Motor neuron (in vitro differentiated cells): Measurements from ENCODE around the gene WDHD1. TPM values are rescaled to one million over a fixed set of nuclear protein-coding genes. Genes with fewer than 3 reads are reported as not detected.
A peak's percentile ranks its signal among the peaks of the same experiment; 100 is the strongest.
"Not testable (repeated sequence)": the region's sequence is repeated elsewhere in the genome, so short reads cannot be mapped to it uniquely, and the experiment has no call there.

Experiments
- ATAC-seq, 8 experiments: fragments of 200-7000 bp; cut with Tn5 transposase; replicated peaks in 6 of 8; 2 replicates each; pipeline ENCODE4 v1.8.0; 2021; ENCODE audit warnings: mild to moderate bottlenecking in 8 of 8, moderate library complexity in 8 of 8
- H3K27ac ChIP-seq, 2 donors: fragments of 250-450 bp; sonication (Bioruptor Pico); 2 replicates each; pipeline ENCODE4 v1.9.0; 2021; ENCODE audit warnings: antibody characterized with exemption in 2 of 2, mild to moderate bottlenecking in 2 of 2, moderate library complexity in 1 of 2
- H3K4me1 ChIP-seq, 2 donors: fragments of 250-450 bp; sonication (Bioruptor Pico); replicated peaks in 1 of 2; 2 replicates each; pipeline ENCODE4 v1.6.1; 2021; ENCODE audit warnings: antibody characterized with exemption in 2 of 2, mild to moderate bottlenecking in 2 of 2, moderate library complexity in 1 of 2
- H3K4me3 ChIP-seq, 5 donors: fragments of 250-450 bp; sonication (Bioruptor Pico); 2 replicates each; pipeline ENCODE4 v1.9.0; 2021; ENCODE audit warnings: antibody characterized with exemption in 5 of 5, mild to moderate bottlenecking in 5 of 5, moderate library complexity in 4 of 5
- WGBS, 10 experiments: fragments of 450-650 bp; shearing (Covaris generic); methylation state at CpG; one replicate each; pipeline ENCODE4 v1.0.0; 2022; 5-methylcytosine and 5-hydroxymethylcytosine counted together
- in situ Hi-C, 9 experiments: fragments of 400-800 bp; cut with MboI; loops; one replicate each; pipeline ENCODE4 v1.15.0; 2021; ENCODE audit warnings: low sequenced_read_pairs in 9 of 9, low pct_unique_long_range_greater_than_20kb in 2 of 9; ENCODE audit not compliant: unreplicated experiment in 9 of 9
- total RNA-seq, 8 experiments: library from RNA; unstranded; fragments of 300-600 nt; gene quantifications; 2 replicates each; pipeline versions ENCODE4 v1.2.3 to v1.2.4, GENCODE V29; 2022

The WDHD1 gene
- total RNA-seq, 8 experiments from 2014 or later = 2.0 to 22.1 (median 8.6) TPM

DNA sequence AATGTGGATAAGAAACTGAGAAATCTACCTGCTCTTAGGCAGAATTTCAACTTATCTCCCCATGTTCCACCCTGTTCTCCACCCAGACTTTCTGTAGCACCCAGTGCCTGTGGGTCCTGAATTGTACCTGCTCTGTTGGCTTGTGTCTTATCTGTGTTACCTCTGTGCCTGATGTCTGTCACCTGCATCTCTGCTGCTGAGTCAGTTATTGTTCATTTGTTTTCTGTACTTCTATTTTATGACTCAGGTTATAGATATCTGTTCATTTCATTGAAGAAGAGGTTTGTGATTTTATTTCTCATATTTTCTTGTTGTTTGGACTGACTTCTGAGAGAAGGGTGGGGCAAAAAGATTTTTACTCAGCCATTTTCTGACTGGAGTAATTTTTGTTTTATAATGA, 11.8 kb upstream of the WDHD1 start:
- Histone ChIP-seq H3K27ac (no peak overlapping the region), H3K4me1 (no peaks in the 10 kb centered on the region), H3K4me3 (no peak overlapping the region)
- in situ Hi-C loops = no loop called here
- ATAC-seq = no peak

- H3K4me1 ChIP-seq, H3K27ac ChIP-seq, in situ Hi-C loops, H3K4me3 ChIP-seq, ATAC-seq: not testable (repeated sequence)
These were observed 11.1 kb upstream of the WDHD1 start for GRCh38 chr14:55037995-55038394.

GRCh38 chr14:55031190-55031589, 4.3 kb upstream of the WDHD1 start:
- WGBS, 10 experiments = 8 to 70% (median 38%) methylated on average over 2 of the region's 2 CpGs; no CpG with 5 or more reads in 1 of the 10 experiments
- no peak overlapping the region for H3K27ac ChIP-seq
- H3K4me3 ChIP-seq = no peak overlapping the region
- H3K4me1 ChIP-seq = peaks cover 10 to 21% of the 10 kb centered on the region in 2 donors
- in situ Hi-C loops = no loop called here
- no peak for ATAC-seq

GRCh38 chr14:55028476-55028875, 1.6 kb upstream of the WDHD1 start:
- peaks cover 22 to 36% of the 10 kb centered on the region in 2 donors for H3K4me1 ChIP-seq
- no peak overlapping the region for H3K27ac ChIP-seq
- no peak for ATAC-seq
- in situ Hi-C loops = no loop called here
- 0 to 43% (median 25%) methylated on average over 1 to 4 of the region's 4 CpGs; no CpG with 5 or more reads in 2 of the 10 experiments for WGBS, 10 experiments
- H3K4me3 ChIP-seq = peak overlapping the region; percentile 63 to 88 (median 75)

DNA sequence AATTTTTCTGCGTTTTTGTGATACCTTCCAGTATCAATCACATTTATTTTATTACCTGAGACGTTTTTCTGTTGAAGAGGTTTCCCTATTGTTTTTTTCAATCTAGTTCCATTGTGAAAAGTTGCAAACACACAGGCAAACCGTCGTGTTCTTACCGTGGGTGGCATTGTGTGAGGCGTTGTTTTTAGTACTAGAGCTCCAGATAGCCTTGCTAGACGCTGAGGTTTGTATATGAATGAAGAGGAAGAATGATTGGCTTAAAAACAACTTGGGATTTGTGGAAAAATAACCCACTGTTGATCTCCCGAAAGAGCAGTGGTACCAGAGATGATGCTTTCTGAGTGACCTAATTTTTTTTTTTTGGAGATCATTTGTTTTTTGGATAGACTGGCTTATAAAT, 1.2 kb upstream of the WDHD1 start:
- no peak overlapping the region for H3K27ac ChIP-seq
- no peak for ATAC-seq
- peak overlapping the region; percentile 63 to 88 (median 75) for H3K4me3 ChIP-seq
- 0 to 4% (median 0%) methylated on average over 1 to 8 of the region's 8 CpGs for WGBS, 10 experiments
- in situ Hi-C loops = no loop called here
- peaks cover 22 to 36% of the 10 kb centered on the region in 2 donors for H3K4me1 ChIP-seq

GRCh38 chr14:55026441-55026792, 482 bp downstream of the WDHD1 start:
- ATAC-seq = no peak
- H3K27ac ChIP-seq = peak overlapping the region in 1 of 2 donors; percentile 30
- peaks cover 19 to 35% of the 10 kb centered on the region in 2 donors for H3K4me1 ChIP-seq
- WGBS, 10 experiments = 0 to 4% (median 1%) methylated on average over 2 to 9 of the region's 9 CpGs
- in situ Hi-C loops = no loop called here
- peak overlapping the region; percentile 63 to 88 (median 75) for H3K4me3 ChIP-seq

GRCh38 chr14:55025948-55026347, 951 bp downstream of the WDHD1 start:
- WGBS, 10 experiments = 0 to 43% (median 9%) methylated on average over 6 to 7 of the region's 7 CpGs
- in situ Hi-C loops = no loop called here
- Histone ChIP-seq H3K27ac (no peak overlapping the region), H3K4me1 (peaks cover 17 to 30% of the 10 kb centered on the region in 2 donors), H3K4me3 (peak overlapping the region; percentile 63 to 88 (median 75))
- no peak for ATAC-seq

- 60 to 100% (median 86%) methylated on average over 1 to 2 of the region's 5 CpGs; no CpG with 5 or more reads in 3 of the 10 experiments for WGBS, 10 experiments
These were observed 2.5 kb downstream of the WDHD1 start for GRCh38 chr14:55024365-55024764.

DNA sequence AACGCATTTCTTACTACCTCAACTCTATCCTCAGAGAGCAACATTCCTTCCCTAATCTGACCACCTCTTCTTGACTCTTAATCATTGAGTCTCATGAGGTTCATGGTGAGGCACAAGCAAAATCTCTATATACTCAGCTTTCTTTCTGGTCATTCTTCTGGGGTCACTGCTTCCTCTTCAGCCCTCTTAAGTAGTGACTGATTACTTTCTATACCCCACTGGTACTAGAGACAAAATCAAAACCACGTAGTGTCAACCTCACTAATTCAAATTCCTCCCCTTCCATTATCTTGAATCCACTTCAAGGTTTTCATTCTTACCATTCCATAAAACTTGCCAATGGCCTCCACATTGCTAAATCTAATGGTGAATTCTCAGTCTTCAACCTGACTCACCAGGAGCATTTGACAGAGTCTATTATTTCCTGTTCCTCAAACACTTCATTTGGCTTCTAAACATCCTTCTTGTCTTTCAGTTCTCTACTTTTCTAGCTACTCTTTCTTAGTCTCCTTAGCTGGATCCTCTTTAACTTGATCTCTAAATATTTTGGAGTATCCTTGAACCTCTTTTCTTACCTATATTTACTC, 6.8 kb downstream of the WDHD1 start:
- Histone ChIP-seq H3K27ac (no peak overlapping the region), H3K4me1 (peaks cover 4 to 5% of the 10 kb centered on the region in 2 donors), H3K4me3 (no peak overlapping the region)
- WGBS, 10 experiments = 78 to 100% (median 95%) methylated on average over 1 to 2 of the region's 2 CpGs; no CpG with 5 or more reads in 1 of the 10 experiments
- in situ Hi-C loops = no loop called here
- ATAC-seq = no peak

More at GRCh38 chr14:55024365-55024764, 2.5 kb downstream of the WDHD1 start:
- H3K27ac ChIP-seq, in situ Hi-C loops, ATAC-seq: not testable (repeated sequence)
- Histone ChIP-seq H3K4me1 (peaks cover 14 to 24% of the 10 kb centered on the region in 2 donors), H3K4me3 (peak overlapping the region in 1 of 5 donors; percentile 9)

GRCh38 chr14:55015006-55015405, 11.9 kb downstream of the WDHD1 start:
- H3K27ac ChIP-seq = no peak overlapping the region
- in situ Hi-C loops = no loop called here
- H3K4me1 ChIP-seq = no peaks in the 10 kb centered on the region
- H3K4me3 ChIP-seq = no peak overlapping the region
- no peak for ATAC-seq
- WGBS, 10 experiments = 67 to 100% (median 94%) methylated on average over 1 to 2 of the region's 2 CpGs; no CpG with 5 or more reads in 6 of the 10 experiments

DNA sequence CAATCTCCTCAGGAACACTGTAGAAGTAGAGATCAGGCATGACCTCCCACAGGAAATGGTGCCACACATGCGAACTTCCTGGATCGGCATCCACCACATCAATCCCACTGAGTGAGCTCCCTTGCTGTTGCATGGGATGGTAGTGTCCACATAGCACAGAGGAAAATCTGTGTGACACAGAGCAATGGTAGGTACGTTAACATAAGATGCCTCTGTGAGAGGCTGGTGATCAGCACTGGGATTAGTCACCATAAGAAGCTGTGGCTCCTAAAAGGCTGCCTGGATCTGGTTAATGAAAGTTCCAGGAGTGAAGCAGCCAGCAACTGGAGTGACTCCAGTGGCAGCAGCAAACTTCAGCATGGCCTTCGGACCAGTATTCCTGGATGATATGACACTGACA, 21.8 kb downstream of the WDHD1 start:
- H3K27ac ChIP-seq = no peak overlapping the region
- H3K4me3 ChIP-seq = no peak overlapping the region
- no peak for ATAC-seq
- H3K4me1 ChIP-seq = no peaks in the 10 kb centered on the region
- in situ Hi-C loops = no loop called here
- 76 to 100% (median 92%) methylated on average over 1 to 3 of the region's 4 CpGs; no CpG with 5 or more reads in 4 of the 10 experiments for WGBS, 10 experiments

GRCh38 chr14:55000381-55000780, 26.5 kb downstream of the WDHD1 start:
- H3K4me1 ChIP-seq = no peaks in the 10 kb centered on the region
- in situ Hi-C loops = no loop called here
- H3K4me3 ChIP-seq = no peak overlapping the region
- no peak for ATAC-seq
- no peak overlapping the region for H3K27ac ChIP-seq
- WGBS, 10 experiments = 53 to 100% (median 92%) methylated on average over 2 to 3 of the region's 3 CpGs; no CpG with 5 or more reads in 3 of the 10 experiments

DNA sequence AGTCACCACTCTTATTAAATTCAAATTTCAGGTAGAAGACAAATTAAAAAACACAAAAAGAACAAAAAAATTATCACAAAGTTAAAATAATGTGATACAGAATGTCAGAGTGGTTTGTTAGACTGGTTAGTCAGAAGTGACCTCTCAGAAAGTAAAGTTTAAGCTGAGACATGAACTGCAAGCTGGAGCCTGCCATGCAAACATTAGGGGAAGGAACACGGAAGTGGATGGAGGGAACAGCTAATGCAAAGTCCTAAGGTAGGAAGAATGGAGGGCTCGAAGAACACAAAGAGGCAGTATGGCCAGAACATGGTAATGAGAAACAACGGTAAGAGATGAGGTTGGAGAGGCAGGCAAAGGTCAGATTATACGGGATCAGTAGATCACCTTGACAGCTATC, 41.7 kb downstream of the WDHD1 start:
- Histone ChIP-seq H3K4me1 (no peaks in the 10 kb centered on the region), H3K27ac (no peak overlapping the region), H3K4me3 (no peak overlapping the region)
- WGBS, 10 experiments = 90 to 100% (median 97%) methylated on average over 2 to 4 of the region's 4 CpGs
- no peak for ATAC-seq
- in situ Hi-C loops = no loop called here

DNA sequence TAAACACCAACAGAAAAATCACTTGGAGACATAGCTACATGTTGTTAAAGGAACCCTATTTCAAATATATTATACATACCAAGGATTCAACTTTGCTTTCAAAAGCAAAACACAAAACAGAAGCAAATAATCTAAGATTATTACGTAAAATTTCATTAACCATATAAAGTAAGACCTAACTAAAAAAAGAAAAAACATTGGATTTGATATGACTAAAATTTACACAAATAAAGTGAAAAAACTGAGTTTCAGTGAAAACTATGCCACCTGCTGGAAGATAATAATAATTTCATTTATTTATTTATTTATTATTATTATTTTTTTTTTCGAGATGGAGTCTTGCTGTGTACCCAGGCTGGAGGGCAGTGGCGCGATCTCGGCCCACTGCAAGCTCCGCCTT, 45.2 kb downstream of the WDHD1 start:
- ATAC-seq = no peak

More for the DNA sequence above, 45.2 kb downstream of the WDHD1 start:
- in situ Hi-C loops = no loop called here
- no peaks in the 10 kb centered on the region for H3K4me1 ChIP-seq
- no peak overlapping the region for H3K4me3 ChIP-seq
- H3K27ac ChIP-seq = no peak overlapping the region
- WGBS, 10 experiments = 73 to 100% (median 100%) methylated on average over 1 to 6 of the region's 6 CpGs
